ENCODE results near the gene PUM2. TPM values are rescaled to one million over a fixed set of nuclear protein-coding genes. Genes with fewer than 3 reads are reported as not detected.

The PUM2 gene
- total and polyA plus RNA-seq, 12 donors: 12.4 to 79.1 (median 67.6) TPM

DNA sequence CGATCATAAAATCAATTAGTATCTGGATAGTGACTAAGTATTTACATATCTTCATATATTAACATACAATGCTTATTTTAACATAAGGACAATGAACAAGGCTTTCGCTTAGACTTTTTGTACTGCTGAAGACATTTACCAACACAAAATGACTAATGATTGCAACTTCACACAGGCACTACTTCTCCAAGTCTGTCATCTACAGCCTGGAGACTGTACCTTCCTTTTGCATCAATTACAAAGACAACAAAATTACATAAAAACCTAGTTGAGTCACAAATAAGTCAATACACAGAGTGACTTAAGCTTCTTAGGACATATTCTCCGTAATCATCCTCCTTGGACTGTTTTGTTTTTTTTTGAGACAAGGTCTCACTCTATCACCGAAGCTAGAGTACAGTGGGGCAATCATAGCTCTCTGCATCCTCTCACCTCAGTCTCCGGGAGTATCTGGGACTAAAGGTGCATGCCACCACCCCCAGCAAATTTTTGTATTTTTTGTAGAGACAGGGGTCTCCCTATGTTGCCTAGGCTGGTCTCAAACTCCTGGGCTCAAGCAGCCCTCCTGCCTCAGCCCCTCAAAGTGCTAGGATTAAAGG, 15.9 kb downstream of the PUM2 start:
- Histone ChIP-seq H3K27ac (no peak overlapping the region), H3K9me3 (peaks cover 0 to 15% (median 0%) of the 10 kb centered on the region in 11 donors), H3K4me3 (no peak overlapping the region), H3K27me3 (no peaks in the 10 kb centered on the region), H3K36me3 (no peaks in the 10 kb centered on the region), H3K4me1 (peaks cover 0 to 62% (median 53%) of the 10 kb centered on the region in 9 donors)
- intact Hi-C loops (cut with DNase I): loop anchor here in 2 of 10 donors (5.0 to 10.0 kb wide), 2 partner anchors 200 to 342 kb away; partner anchors contain the start of gene WDR35 (in 1 of the 2)
- no peak for DNase-seq
- TF ChIP-seq, protein P1, sequence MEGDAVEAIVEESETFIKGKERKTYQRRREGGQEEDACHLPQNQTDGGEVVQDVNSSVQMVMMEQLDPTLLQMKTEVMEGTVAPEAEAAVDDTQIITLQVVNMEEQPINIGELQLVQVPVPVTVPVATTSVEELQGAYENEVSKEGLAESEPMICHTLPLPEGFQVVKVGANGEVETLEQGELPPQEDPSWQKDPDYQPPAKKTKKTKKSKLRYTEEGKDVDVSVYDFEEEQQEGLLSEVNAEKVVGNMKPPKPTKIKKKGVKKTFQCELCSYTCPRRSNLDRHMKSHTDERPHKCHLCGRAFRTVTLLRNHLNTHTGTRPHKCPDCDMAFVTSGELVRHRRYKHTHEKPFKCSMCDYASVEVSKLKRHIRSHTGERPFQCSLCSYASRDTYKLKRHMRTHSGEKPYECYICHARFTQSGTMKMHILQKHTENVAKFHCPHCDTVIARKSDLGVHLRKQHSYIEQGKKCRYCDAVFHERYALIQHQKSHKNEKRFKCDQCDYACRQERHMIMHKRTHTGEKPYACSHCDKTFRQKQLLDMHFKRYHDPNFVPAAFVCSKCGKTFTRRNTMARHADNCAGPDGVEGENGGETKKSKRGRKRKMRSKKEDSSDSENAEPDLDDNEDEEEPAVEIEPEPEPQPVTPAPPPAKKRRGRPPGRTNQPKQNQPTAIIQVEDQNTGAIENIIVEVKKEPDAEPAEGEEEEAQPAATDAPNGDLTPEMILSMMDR (IDR thresholded peaks at IDR 0.05): no peak
- peak in 1 of 8 donors; percentile 12 for ATAC-seq
- WGBS, 2 donors: 67 to 72% methylated on average over 5 of the region's 5 CpGs

- no peak overlapping the region for H3K27ac ChIP-seq
- TF ChIP-seq, protein P1 (IDR thresholded peaks at IDR 0.05): no peak
- DNase-seq (no peak), ATAC-seq (peak in 1 of 8 donors; percentile 28)
- no peak overlapping the region for H3K4me3 ChIP-seq
- H3K36me3 ChIP-seq: no peaks in the 10 kb centered on the region
- intact Hi-C loops (cut with DNase I): loop anchor here in 2 of 10 donors (5.0 to 10.0 kb wide), 2 partner anchors 199 to 341 kb away; partner anchors contain the start of gene WDR35 (in 1 of the 2)
- H3K27me3 ChIP-seq: no peaks in the 10 kb centered on the region
- 81 to 85% methylated on average over 4 of the region's 4 CpGs for WGBS, 2 donors
- H3K9me3 ChIP-seq: peaks cover 0 to 23% (median 0%) of the 10 kb centered on the region in 11 donors
- H3K4me1 ChIP-seq: peaks cover 0 to 59% (median 43%) of the 10 kb centered on the region in 9 donors
Observed at GRCh38 chr2:20333738-20334137, 16.9 kb downstream of the PUM2 start.

DNA sequence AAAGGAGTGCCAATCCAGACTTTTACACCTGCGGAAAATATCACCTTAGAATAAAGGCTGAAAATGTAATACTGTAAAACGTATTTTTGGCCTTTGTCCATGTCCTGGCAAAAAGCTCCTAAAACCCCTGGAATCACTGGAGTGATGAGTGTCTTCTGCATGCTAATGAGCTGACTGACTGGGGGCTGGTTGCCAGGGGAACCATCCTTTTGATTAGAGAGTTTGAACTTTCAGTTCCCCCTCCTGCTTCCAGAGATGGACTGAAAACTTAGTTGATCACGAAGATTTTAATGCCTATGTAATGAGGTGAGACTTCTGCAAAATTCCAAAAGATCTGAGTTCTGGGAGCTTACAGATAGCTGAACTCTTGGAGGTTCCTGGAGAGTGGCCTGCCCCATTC, 20.5 kb downstream of the PUM2 start:
- Histone ChIP-seq H3K4me1 (peaks cover 0 to 55% (median 33%) of the 10 kb centered on the region in 9 donors), H3K4me3 (no peak overlapping the region), H3K9me3 (peaks cover 0 to 28% (median 0%) of the 10 kb centered on the region in 11 donors), H3K27ac (no peak overlapping the region), H3K36me3 (peaks cover 0 to 20% (median under 1%) of the 10 kb centered on the region in 9 donors), H3K27me3 (no peaks in the 10 kb centered on the region)
- TF ChIP-seq, protein P1 (IDR thresholded peaks at IDR 0.05): no peak
- intact Hi-C loops (cut with DNase I): loop anchor here in 3 of 10 donors (2.0 to 10.0 kb wide), 3 partner anchors 61 to 338 kb away; partner anchors contain the start of gene WDR35 (in 1 of the 3)
- 89 to 91% methylated on average over 3 of the region's 3 CpGs for WGBS, 2 donors
- DNase-seq (no peak), ATAC-seq (no peak)

GRCh38 chr2:20327370-20327769, 23.3 kb downstream of the PUM2 start:
- Histone ChIP-seq H3K27ac (no peak overlapping the region), H3K4me1 (peaks cover 0 to 63% (median 24%) of the 10 kb centered on the region in 9 donors), H3K4me3 (no peak overlapping the region), H3K27me3 (no peaks in the 10 kb centered on the region), H3K9me3 (peaks cover 0 to 28% (median 0%) of the 10 kb centered on the region in 11 donors), H3K36me3 (peaks cover 0 to 45% (median 5%) of the 10 kb centered on the region in 9 donors)
- ATAC-seq: no peak
- 37 to 42% methylated on average over 1 of the region's 1 CpG for WGBS, 2 donors
- DNase-seq: no peak
- intact Hi-C loops (cut with DNase I): loop anchor here in 1 of 10 donors (2.0 kb wide), 1 partner anchor 43 kb away; no protein-coding TSS in a partner anchor
- TF ChIP-seq, protein P1 (IDR thresholded peaks at IDR 0.05): no peak
